Tibial nerve (tissue), 4 donors: Measurements from ENCODE around the gene BCAN.

Source experiments
- CTCF ChIP-seq, 5 experiments: fragments of 200-600 bp in 3 of 5; fragments of 450-650 bp in 2 of 5; sonication (generic) in 3 of 5; IDR thresholded peaks; one replicate each; pipeline ENCODE4 v1.5.1; 2016 to 2019; ENCODE audit warnings: antibody characterized with exemption in 5 of 5, mild to moderate bottlenecking in 3 of 5, moderate library complexity in 2 of 5
- EP300 ChIP-seq, 2 donors: sonication (generic); formaldehyde crosslinking; IDR thresholded peaks; one replicate each; pipeline ENCODE4 v1.6.1; 2017; ENCODE audit warnings: antibody characterized with exemption in 2 of 2, mild to moderate bottlenecking in 1 of 2
- POLR2A ChIP-seq, 2 donors: fragments of 450-650 bp; IDR thresholded peaks; one replicate each; pipeline ENCODE4 v1.6.1; 2017; ENCODE audit warnings: antibody characterized with exemption in 2 of 2, mild to moderate bottlenecking in 2 of 2, moderate library complexity in 2 of 2

GRCh38 chr1:156654700-156655099, 12.8 kb downstream of the BCAN start:
- TF ChIP-seq CTCF (IDR thresholded peaks at IDR 0.05) (no peak), EP300 (IDR thresholded peaks at IDR 0.05) (no peak), POLR2A (IDR thresholded peaks at IDR 0.05) (no peak)
